ENCODE data around the gene DPY19L2. TPM values are rescaled to one million over a fixed set of nuclear protein-coding genes. Genes with fewer than 3 reads are reported as not detected.
A peak's percentile ranks its signal among the peaks of the same experiment; 100 is the strongest.
"Not testable (repeated sequence)": the region's sequence is repeated elsewhere in the genome, so short reads cannot be mapped to it uniquely, and the experiment has no call there.

The DPY19L2 gene
- total RNA-seq, 2 experiments from 2014 or later, result 7.6 to 8.7 TPM

- H3K4me3 Mint-ChIP-seq; ATAC-seq (ENCODE audit: low read depth); H3K27ac Mint-ChIP-seq; POLR2A ChIA-PET; DNase-seq; H3K9me3 Mint-ChIP-seq; H3K36me3 Mint-ChIP-seq; H3K27me3 Mint-ChIP-seq; H3K4me1 Mint-ChIP-seq: not testable (repeated sequence)
Measured at GRCh38 chr12:63686623-63687022, 18.3 kb upstream of the DPY19L2 start.

GRCh38 chr12:63685789-63686188, 17.5 kb upstream of the DPY19L2 start:
- H3K27me3 Mint-ChIP-seq; H3K4me3 Mint-ChIP-seq; POLR2A ChIA-PET; ATAC-seq (ENCODE audit: low read depth); H3K4me1 Mint-ChIP-seq; H3K9me3 Mint-ChIP-seq; H3K36me3 Mint-ChIP-seq; H3K27ac Mint-ChIP-seq; DNase-seq: not testable (repeated sequence)

GRCh38 chr12:63682617-63683016, 14.3 kb upstream of the DPY19L2 start:
- POLR2A ChIA-PET; H3K4me3 Mint-ChIP-seq; H3K4me1 Mint-ChIP-seq; ATAC-seq (ENCODE audit: low read depth); H3K27me3 Mint-ChIP-seq; DNase-seq; H3K9me3 Mint-ChIP-seq; H3K27ac Mint-ChIP-seq; H3K36me3 Mint-ChIP-seq: not testable (repeated sequence)

GRCh38 chr12:63680758-63681157, 12.5 kb upstream of the DPY19L2 start:
- H3K36me3 Mint-ChIP-seq; H3K9me3 Mint-ChIP-seq; H3K4me1 Mint-ChIP-seq; POLR2A ChIA-PET; DNase-seq; H3K27me3 Mint-ChIP-seq; H3K27ac Mint-ChIP-seq; H3K4me3 Mint-ChIP-seq; ATAC-seq (ENCODE audit: low read depth): not testable (repeated sequence)

GRCh38 chr12:63672550-63672949, 4.3 kb upstream of the DPY19L2 start:
- H3K4me3 Mint-ChIP-seq; DNase-seq; H3K9me3 Mint-ChIP-seq; H3K27me3 Mint-ChIP-seq; ATAC-seq (ENCODE audit: low read depth); H3K36me3 Mint-ChIP-seq; POLR2A ChIA-PET; H3K27ac Mint-ChIP-seq: not testable (repeated sequence)
- H3K4me1 Mint-ChIP-seq, result peaks cover 12% of the 10 kb centered on the region

- POLR2A ChIA-PET; ATAC-seq (ENCODE audit: low read depth): not testable (repeated sequence)
Measured at GRCh38 chr12:63669936-63670335, 1.6 kb upstream of the DPY19L2 start.

GRCh38 chr12:63669427-63669826, 1.1 kb upstream of the DPY19L2 start:
- H3K36me3 Mint-ChIP-seq; H3K9me3 Mint-ChIP-seq; POLR2A ChIA-PET; ATAC-seq (ENCODE audit: low read depth); DNase-seq; H3K27me3 Mint-ChIP-seq; H3K27ac Mint-ChIP-seq: not testable (repeated sequence)
- Mint-ChIP-seq H3K4me3 (peak overlapping the region; percentile 94), H3K4me1 (peaks cover 18% of the 10 kb centered on the region)

More at GRCh38 chr12:63669936-63670335, 1.6 kb upstream of the DPY19L2 start:
- Mint-ChIP-seq H3K4me1 (peaks cover 18% of the 10 kb centered on the region), H3K4me3 (peak overlapping the region; percentile 94)
- H3K27me3 Mint-ChIP-seq, H3K36me3 Mint-ChIP-seq, H3K27ac Mint-ChIP-seq, H3K9me3 Mint-ChIP-seq, DNase-seq: not testable (repeated sequence)

GRCh38 chr12:63668800-63669365, 590 bp upstream of the DPY19L2 start:
- Mint-ChIP-seq H3K4me3 (peak overlapping the region; percentile 94), H3K4me1 (peaks cover 18% of the 10 kb centered on the region)
- H3K9me3 Mint-ChIP-seq, H3K36me3 Mint-ChIP-seq, H3K27ac Mint-ChIP-seq, H3K27me3 Mint-ChIP-seq: not testable (repeated sequence)
- POLR2A ChIA-PET, result interaction anchor here (0.7 kb wide), 1 partner anchor 735 kb away, joined by 3 read pairs; no protein-coding TSS in a partner anchor
- peak; percentile 36 for DNase-seq
- peak; percentile 65 for ATAC-seq (ENCODE audit: low read depth)

- H3K4me3 Mint-ChIP-seq; POLR2A ChIA-PET; H3K9me3 Mint-ChIP-seq; ATAC-seq (ENCODE audit: low read depth); H3K4me1 Mint-ChIP-seq; DNase-seq; H3K27ac Mint-ChIP-seq; H3K27me3 Mint-ChIP-seq; H3K36me3 Mint-ChIP-seq: not testable (repeated sequence)
Measured at GRCh38 chr12:63663005-63663404, 5.3 kb downstream of the DPY19L2 start.

- H3K27ac Mint-ChIP-seq; H3K27me3 Mint-ChIP-seq; DNase-seq; POLR2A ChIA-PET; H3K9me3 Mint-ChIP-seq; H3K36me3 Mint-ChIP-seq; H3K4me3 Mint-ChIP-seq; H3K4me1 Mint-ChIP-seq; ATAC-seq (ENCODE audit: low read depth): not testable (repeated sequence)
Measured at GRCh38 chr12:63658501-63658900, 9.8 kb downstream of the DPY19L2 start.

GRCh38 chr12:63656407-63656806, 11.9 kb downstream of the DPY19L2 start:
- H3K9me3 Mint-ChIP-seq; ATAC-seq (ENCODE audit: low read depth); H3K4me1 Mint-ChIP-seq; H3K27me3 Mint-ChIP-seq; H3K4me3 Mint-ChIP-seq; H3K27ac Mint-ChIP-seq; DNase-seq; POLR2A ChIA-PET; H3K36me3 Mint-ChIP-seq: not testable (repeated sequence)

GRCh38 chr12:63655543-63656257, 12.6 kb downstream of the DPY19L2 start:
- POLR2A ChIA-PET; H3K9me3 Mint-ChIP-seq; H3K36me3 Mint-ChIP-seq; H3K27me3 Mint-ChIP-seq; H3K27ac Mint-ChIP-seq; H3K4me1 Mint-ChIP-seq; ATAC-seq (ENCODE audit: low read depth); H3K4me3 Mint-ChIP-seq; DNase-seq: not testable (repeated sequence)

GRCh38 chr12:63654481-63654880, 13.8 kb downstream of the DPY19L2 start:
- H3K9me3 Mint-ChIP-seq; POLR2A ChIA-PET; H3K4me3 Mint-ChIP-seq; ATAC-seq (ENCODE audit: low read depth); H3K36me3 Mint-ChIP-seq; DNase-seq; H3K4me1 Mint-ChIP-seq; H3K27ac Mint-ChIP-seq; H3K27me3 Mint-ChIP-seq: not testable (repeated sequence)

- H3K36me3 Mint-ChIP-seq; H3K4me3 Mint-ChIP-seq; POLR2A ChIA-PET; H3K27me3 Mint-ChIP-seq; H3K9me3 Mint-ChIP-seq; ATAC-seq (ENCODE audit: low read depth); H3K4me1 Mint-ChIP-seq; H3K27ac Mint-ChIP-seq; DNase-seq: not testable (repeated sequence)
Measured at GRCh38 chr12:63649517-63649916, 18.8 kb downstream of the DPY19L2 start.
